ENCODE data around the gene CACNA2D4.

Gene CACNA2D4

GRCh38 chr12:1796515-1797010, 121.9 kb downstream of the CACNA2D4 start:
- Histone ChIP-seq H3K4me3 (ENCODE audit: insufficient read depth, low read depth, low read length, poor library complexity, severe bottlenecking) (peak overlapping the region; percentile 64), H3K27ac (ENCODE audit: insufficient read depth, low read length, poor library complexity, severe bottlenecking) (peak overlapping the region; percentile 85), H3K4me1 (ENCODE audit: control insufficient read depth, insufficient read depth, low read length, poor library complexity, severe bottlenecking) (peaks cover 15% of the 10 kb centered on the region), H3K27me3 (replicated peaks; ENCODE audit: control insufficient read depth, insufficient read depth, low read length, poor library complexity, severe bottlenecking) (no peaks in the 10 kb centered on the region), H3K36me3 (ENCODE audit: control insufficient read depth, insufficient read depth, low read length) (no peaks in the 10 kb centered on the region), H3K9me3 (ENCODE audit: control insufficient read depth, low read length) (no peaks in the 10 kb centered on the region)
- peak in 1 of 3 donors; percentile 38 for DNase-seq

DNA sequence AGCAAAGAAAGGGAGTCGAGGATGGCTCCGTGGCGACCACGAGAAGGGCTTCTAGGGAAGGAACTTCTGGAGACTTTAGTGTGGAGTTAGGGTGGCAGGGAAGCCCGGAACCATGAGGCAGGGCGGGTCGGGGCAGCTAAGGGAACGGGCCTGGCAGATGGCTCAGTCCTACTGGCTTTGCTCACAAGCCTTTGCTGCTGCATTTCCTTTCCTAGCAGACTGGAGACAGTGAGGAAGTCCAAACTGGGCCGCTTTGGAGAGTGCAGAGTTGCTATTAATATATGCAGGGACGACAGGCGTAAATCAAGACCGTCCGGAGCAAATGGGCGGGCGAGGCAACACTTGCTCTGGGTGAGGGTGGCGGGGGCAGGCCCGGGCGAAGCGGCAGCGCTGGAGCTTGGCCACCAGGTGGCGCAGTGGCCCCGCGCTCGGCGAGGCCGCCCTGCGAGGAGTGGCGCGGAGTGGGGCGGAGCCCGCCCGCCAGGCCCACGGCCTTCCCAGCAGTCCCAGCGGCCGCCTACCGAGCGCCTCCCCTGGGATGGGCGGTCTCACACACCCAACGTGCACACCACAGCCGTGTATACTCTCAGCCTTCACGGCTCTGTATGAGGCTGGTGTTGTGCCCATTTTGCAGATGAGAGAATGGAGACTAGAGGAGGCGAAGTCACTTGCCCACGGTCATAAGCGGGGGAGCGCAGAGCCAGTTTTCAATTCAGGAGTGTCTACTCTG, 122.5 kb downstream of the CACNA2D4 start:
- Histone ChIP-seq H3K27ac (ENCODE audit: insufficient read depth, low read length, poor library complexity, severe bottlenecking) (peak overlapping the region; percentile 85), H3K36me3 (ENCODE audit: control insufficient read depth, insufficient read depth, low read length) (no peaks in the 10 kb centered on the region), H3K4me3 (ENCODE audit: insufficient read depth, low read depth, low read length, poor library complexity, severe bottlenecking) (peak overlapping the region; percentile 64), H3K27me3 (replicated peaks; ENCODE audit: control insufficient read depth, insufficient read depth, low read length, poor library complexity, severe bottlenecking) (no peaks in the 10 kb centered on the region), H3K4me1 (ENCODE audit: control insufficient read depth, insufficient read depth, low read length, poor library complexity, severe bottlenecking) (peaks cover 19% of the 10 kb centered on the region), H3K9me3 (ENCODE audit: control insufficient read depth, low read length) (no peaks in the 10 kb centered on the region)
- DNase-seq: peak; percentile 88 to 89 (median 88)

- Histone ChIP-seq H3K4me1 (ENCODE audit: control insufficient read depth, insufficient read depth, low read length, poor library complexity, severe bottlenecking) (peaks cover 19% of the 10 kb centered on the region), H3K27me3 (replicated peaks; ENCODE audit: control insufficient read depth, insufficient read depth, low read length, poor library complexity, severe bottlenecking) (no peaks in the 10 kb centered on the region), H3K27ac (ENCODE audit: insufficient read depth, low read length, poor library complexity, severe bottlenecking) (no peak overlapping the region), H3K4me3 (ENCODE audit: insufficient read depth, low read depth, low read length, poor library complexity, severe bottlenecking) (no peak overlapping the region), H3K9me3 (ENCODE audit: control insufficient read depth, low read length) (no peaks in the 10 kb centered on the region), H3K36me3 (ENCODE audit: control insufficient read depth, insufficient read depth, low read length) (no peaks in the 10 kb centered on the region)
- no peak for DNase-seq
Measured at GRCh38 chr12:1795221-1795784, 123.1 kb downstream of the CACNA2D4 start.

GRCh38 chr12:1794440-1795090, 123.9 kb downstream of the CACNA2D4 start:
- H3K9me3 ChIP-seq (ENCODE audit: control insufficient read depth, low read length): no peaks in the 10 kb centered on the region
- no peak overlapping the region for H3K27ac ChIP-seq (ENCODE audit: insufficient read depth, low read length, poor library complexity, severe bottlenecking)
- H3K36me3 ChIP-seq (ENCODE audit: control insufficient read depth, insufficient read depth, low read length): no peaks in the 10 kb centered on the region
- H3K4me1 ChIP-seq (ENCODE audit: control insufficient read depth, insufficient read depth, low read length, poor library complexity, severe bottlenecking): peaks cover 19% of the 10 kb centered on the region
- no peak for DNase-seq
- H3K27me3 ChIP-seq (replicated peaks; ENCODE audit: control insufficient read depth, insufficient read depth, low read length, poor library complexity, severe bottlenecking): no peaks in the 10 kb centered on the region
- no peak overlapping the region for H3K4me3 ChIP-seq (ENCODE audit: insufficient read depth, low read depth, low read length, poor library complexity, severe bottlenecking)

DNA sequence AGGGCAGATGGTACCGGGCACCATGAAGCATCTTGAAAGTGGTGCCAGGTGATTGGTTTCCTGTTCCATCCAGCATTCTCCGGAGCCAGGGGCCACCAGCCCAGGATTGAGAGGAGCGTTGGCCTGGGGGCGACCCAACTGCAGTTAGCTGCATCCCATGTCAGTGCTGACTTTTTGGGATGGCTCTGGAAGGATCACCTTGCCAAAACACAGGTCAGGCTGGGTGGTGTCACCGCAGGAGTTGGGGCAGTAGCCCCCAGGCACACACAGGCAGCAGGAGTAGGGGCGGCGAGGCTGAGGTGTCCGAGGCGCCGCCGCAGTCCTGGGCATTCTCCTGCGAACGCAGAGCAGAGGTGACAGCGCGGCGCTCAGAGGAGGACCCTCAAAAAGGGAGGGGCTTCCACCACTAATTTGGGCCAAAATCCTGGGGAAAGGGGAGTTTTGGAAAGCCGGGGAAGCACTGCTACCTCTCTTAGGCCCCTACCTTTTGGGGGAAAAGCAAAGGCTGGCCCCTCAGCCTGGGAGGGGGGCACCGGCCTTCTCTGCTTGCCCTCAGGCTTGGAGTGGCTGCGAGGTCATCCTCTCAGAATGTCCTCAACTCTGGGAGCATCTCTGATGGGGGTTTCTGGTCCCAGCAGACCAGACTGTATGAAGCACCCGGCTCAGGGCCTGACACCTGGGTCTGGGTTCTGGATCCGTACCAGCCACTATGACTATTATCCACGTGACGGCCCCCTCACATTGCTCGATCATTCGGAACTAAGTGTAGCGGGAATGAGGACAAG, 124.8 kb downstream of the CACNA2D4 start:
- Histone ChIP-seq H3K4me3 (ENCODE audit: insufficient read depth, low read depth, low read length, poor library complexity, severe bottlenecking) (no peak overlapping the region), H3K4me1 (ENCODE audit: control insufficient read depth, insufficient read depth, low read length, poor library complexity, severe bottlenecking) (peaks cover 19% of the 10 kb centered on the region)

GRCh38 chr12:1792406-1792805, 126.0 kb downstream of the CACNA2D4 start:
- Histone ChIP-seq H3K4me1 (ENCODE audit: control insufficient read depth, insufficient read depth, low read length, poor library complexity, severe bottlenecking) (peaks cover 16% of the 10 kb centered on the region), H3K9me3 (ENCODE audit: control insufficient read depth, low read length) (no peaks in the 10 kb centered on the region), H3K27ac (ENCODE audit: insufficient read depth, low read length, poor library complexity, severe bottlenecking) (no peak overlapping the region), H3K4me3 (ENCODE audit: insufficient read depth, low read depth, low read length, poor library complexity, severe bottlenecking) (no peak overlapping the region), H3K27me3 (replicated peaks; ENCODE audit: control insufficient read depth, insufficient read depth, low read length, poor library complexity, severe bottlenecking) (no peaks in the 10 kb centered on the region), H3K36me3 (ENCODE audit: control insufficient read depth, insufficient read depth, low read length) (no peaks in the 10 kb centered on the region)
- DNase-seq: no peak

More for the DNA sequence above, 124.8 kb downstream of the CACNA2D4 start:
- Histone ChIP-seq H3K27ac (ENCODE audit: insufficient read depth, low read length, poor library complexity, severe bottlenecking) (no peak overlapping the region), H3K27me3 (replicated peaks; ENCODE audit: control insufficient read depth, insufficient read depth, low read length, poor library complexity, severe bottlenecking) (no peaks in the 10 kb centered on the region), H3K36me3 (ENCODE audit: control insufficient read depth, insufficient read depth, low read length) (no peaks in the 10 kb centered on the region), H3K9me3 (ENCODE audit: control insufficient read depth, low read length) (no peaks in the 10 kb centered on the region)
- DNase-seq: no peak

- Histone ChIP-seq H3K27ac (ENCODE audit: insufficient read depth, low read length, poor library complexity, severe bottlenecking) (no peak overlapping the region), H3K27me3 (replicated peaks; ENCODE audit: control insufficient read depth, insufficient read depth, low read length, poor library complexity, severe bottlenecking) (no peaks in the 10 kb centered on the region), H3K9me3 (ENCODE audit: control insufficient read depth, low read length) (no peaks in the 10 kb centered on the region), H3K4me3 (ENCODE audit: insufficient read depth, low read depth, low read length, poor library complexity, severe bottlenecking) (no peak overlapping the region), H3K4me1 (ENCODE audit: control insufficient read depth, insufficient read depth, low read length, poor library complexity, severe bottlenecking) (peaks cover 6% of the 10 kb centered on the region), H3K36me3 (ENCODE audit: control insufficient read depth, insufficient read depth, low read length) (peaks cover 4% of the 10 kb centered on the region)
- DNase-seq: peak; percentile 31 to 53 (median 38)
Measured at GRCh38 chr12:1791104-1791841, 127.2 kb downstream of the CACNA2D4 start.

DNA sequence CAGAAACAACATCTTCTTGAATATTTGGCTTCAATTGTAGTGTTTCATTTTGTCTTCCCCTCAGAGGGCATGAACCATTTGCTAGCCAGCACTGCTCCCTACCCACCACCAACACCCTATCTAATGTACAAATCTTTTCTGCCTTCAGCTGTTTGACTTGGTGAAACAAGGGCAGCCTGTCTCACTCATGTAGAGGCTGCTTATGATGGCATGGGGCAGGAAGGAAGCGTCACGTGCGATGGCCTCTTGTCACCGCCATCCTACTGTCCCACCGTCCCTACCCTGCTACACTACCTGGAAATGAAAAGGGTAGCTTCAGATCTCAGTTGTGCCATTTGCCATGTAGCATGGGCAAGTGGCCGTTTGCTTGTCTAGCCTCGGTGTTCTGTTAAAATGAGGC, 128.0 kb downstream of the CACNA2D4 start:
- DNase-seq: no peak
- peaks cover 6% of the 10 kb centered on the region for H3K4me1 ChIP-seq (ENCODE audit: control insufficient read depth, insufficient read depth, low read length, poor library complexity, severe bottlenecking)
- no peaks in the 10 kb centered on the region for H3K27me3 ChIP-seq (replicated peaks; ENCODE audit: control insufficient read depth, insufficient read depth, low read length, poor library complexity, severe bottlenecking)
- H3K4me3 ChIP-seq (ENCODE audit: insufficient read depth, low read depth, low read length, poor library complexity, severe bottlenecking): no peak overlapping the region
- H3K27ac ChIP-seq (ENCODE audit: insufficient read depth, low read length, poor library complexity, severe bottlenecking): no peak overlapping the region
- peaks cover 11% of the 10 kb centered on the region for H3K36me3 ChIP-seq (ENCODE audit: control insufficient read depth, insufficient read depth, low read length)
- H3K9me3 ChIP-seq (ENCODE audit: control insufficient read depth, low read length): no peaks in the 10 kb centered on the region

DNA sequence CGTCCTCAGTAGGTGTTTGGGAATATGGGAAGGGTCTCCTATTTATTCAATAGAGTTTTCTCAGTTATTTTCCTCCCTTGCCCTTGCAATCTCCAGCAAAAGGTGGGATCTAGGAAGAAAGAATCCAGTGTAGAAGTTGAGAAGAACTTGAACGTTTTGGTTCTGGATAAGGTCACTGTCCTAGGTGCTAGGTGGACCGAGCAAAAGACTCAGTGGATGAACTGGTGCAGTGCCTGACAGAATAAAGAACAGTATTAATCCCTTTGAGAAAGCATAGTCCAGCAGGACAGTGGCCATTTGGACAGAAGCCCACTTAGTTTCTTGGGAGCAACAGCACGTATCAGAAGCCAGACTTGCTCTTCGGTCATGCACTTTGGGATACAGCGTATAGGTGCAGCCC, 130.7 kb downstream of the CACNA2D4 start:
- peaks cover 6% of the 10 kb centered on the region for H3K4me1 ChIP-seq (ENCODE audit: control insufficient read depth, insufficient read depth, low read length, poor library complexity, severe bottlenecking)
- no peak overlapping the region for H3K4me3 ChIP-seq (ENCODE audit: insufficient read depth, low read depth, low read length, poor library complexity, severe bottlenecking)
- H3K27me3 ChIP-seq (replicated peaks; ENCODE audit: control insufficient read depth, insufficient read depth, low read length, poor library complexity, severe bottlenecking): no peaks in the 10 kb centered on the region
- peaks cover 22% of the 10 kb centered on the region for H3K36me3 ChIP-seq (ENCODE audit: control insufficient read depth, insufficient read depth, low read length)
- DNase-seq: no peak
- no peak overlapping the region for H3K27ac ChIP-seq (ENCODE audit: insufficient read depth, low read length, poor library complexity, severe bottlenecking)
- H3K9me3 ChIP-seq (ENCODE audit: control insufficient read depth, low read length): no peaks in the 10 kb centered on the region
